Activated naive CD8-positive, alpha-beta T cell treated with anti-CD3 and anti-CD28 coated beads, Interleukin-2, amount 50 U/mL, for 16 hours (primary cell): ENCODE measurements around the gene PTPN21.
A peak's percentile ranks its signal among the peaks of the same experiment; 100 is the strongest.

Experiments used
- DNase-seq: peaks from one replicate; pipeline ENCODE4 v3.0.0-alpha.2; 2020; ENCODE audit warnings: low read depth, low spot score

The PTPN21 gene

DNA sequence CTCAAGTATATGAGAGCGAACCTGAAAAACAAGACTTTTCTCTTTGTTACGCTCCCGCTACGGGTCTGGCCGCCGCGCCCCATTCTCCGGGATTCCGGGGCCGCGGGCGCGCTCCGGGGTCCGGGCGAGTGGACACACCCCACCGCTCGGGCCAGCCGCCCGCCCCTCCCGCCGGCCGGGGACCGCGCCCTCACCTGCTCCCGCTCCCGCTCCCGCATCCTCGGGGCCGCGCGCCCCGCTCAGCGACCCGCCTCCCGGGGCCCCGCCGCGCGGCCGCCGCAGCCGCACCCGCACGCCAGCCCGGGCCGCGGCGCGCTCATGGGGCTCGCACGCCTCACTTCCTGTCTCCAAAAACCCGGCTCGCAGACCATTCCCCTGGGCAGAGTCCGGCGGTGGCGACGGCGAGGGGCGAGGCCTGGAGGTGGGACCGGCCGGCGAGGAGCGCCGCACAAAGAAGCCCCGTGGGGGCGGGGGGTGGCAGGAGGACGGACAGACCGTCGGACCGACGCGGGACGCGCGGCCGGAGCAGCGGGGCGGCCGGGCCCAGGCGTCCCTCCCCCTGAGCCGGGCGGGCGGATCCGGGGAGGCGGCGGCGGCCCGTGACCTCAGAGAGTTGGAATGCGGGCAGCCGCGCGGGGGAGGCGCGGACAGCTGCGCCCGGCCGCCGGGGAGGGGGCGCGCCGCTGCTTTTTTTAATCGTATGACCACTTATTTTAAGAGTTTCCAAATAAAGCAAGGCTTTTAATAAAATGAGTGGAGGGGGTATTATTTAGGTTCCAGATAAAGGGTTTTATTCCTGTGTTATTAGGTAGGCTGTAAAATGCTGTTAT lies at the start of gene PTPN21:
Gene PTPN21, minus strand, starts transcription at position 551 of the 830 bp plus-strand sequence. CDS start 4,590 bp downstream, outside the sequence.
- DNase-seq, result no peak

DNA sequence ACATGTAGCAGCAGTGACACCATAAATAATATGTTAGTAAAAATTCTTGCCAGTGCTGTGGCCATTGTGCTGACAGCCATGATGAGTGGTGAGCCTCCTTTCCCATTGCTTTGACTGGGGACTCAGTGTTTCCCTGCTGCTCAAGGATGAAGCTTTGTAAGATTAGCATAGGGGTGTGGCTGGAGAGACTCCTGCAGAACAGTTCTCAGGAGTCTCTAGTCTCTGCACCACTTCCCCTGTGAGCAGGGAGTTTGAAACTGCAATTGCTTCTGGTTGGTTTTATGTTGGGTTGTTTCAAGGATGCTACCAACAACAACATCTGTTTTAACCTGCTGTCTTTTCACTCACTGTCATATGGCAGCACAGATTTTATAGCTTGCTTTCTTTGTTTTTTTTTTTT lies 49.4 kb upstream of the PTPN21 start:
- no peak for DNase-seq

GRCh38 chr14:88599761-88600439 lies 45.1 kb upstream of the PTPN21 start:
- DNase-seq, result no peak

DNA sequence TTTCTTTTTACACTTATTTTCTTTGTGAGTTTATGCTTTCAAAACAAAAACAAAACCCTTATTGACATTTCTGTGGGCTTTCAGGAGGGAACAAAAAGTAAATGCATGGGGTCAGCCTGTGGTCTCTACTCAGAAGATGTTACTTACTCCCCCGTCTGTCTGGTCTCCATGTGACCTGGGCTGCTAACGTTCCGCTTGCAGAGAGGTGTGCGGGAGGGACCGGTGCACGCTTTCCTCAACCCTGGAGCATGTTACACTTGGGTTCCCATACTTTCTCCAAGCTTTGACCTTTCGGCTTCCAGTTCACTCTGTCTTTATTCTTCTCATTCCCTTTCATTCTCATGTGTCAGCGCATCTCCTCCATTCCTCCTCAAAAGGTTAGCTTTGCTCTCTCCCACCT lies 44.5 kb upstream of the PTPN21 start:
- DNase-seq, result no peak

DNA sequence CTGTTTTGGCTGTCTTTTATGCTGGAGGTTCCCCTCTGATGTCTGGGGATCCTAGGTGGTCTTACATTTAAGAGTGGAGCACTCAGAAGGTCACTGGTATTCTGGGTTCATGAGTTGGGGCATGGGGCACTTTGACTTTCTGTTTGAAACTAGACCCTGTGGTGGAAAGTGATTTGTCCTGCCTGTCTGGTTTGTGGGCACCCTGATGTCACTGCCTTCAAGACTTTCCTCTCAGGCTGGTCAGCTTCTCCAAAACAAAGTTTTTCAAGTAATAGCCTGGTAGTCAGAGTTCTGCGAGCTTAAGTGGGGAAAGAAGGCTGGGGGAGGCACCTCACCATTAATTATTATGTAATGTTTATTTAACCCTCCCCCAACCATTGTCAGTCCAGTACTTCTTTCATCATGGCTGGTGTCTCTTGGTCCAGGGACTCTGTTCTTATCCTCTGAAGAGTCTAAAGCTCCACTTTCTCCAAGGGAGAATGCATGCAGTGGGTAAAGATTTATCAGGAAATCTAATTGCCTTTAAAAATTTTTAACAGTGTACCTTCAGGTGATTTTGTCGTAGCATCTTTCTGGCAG lies 43.4 kb upstream of the PTPN21 start:
- no peak for DNase-seq

- DNase-seq, result no peak
These were observed 42.8 kb upstream of the PTPN21 start for GRCh38 chr14:88597601-88598000.

DNA sequence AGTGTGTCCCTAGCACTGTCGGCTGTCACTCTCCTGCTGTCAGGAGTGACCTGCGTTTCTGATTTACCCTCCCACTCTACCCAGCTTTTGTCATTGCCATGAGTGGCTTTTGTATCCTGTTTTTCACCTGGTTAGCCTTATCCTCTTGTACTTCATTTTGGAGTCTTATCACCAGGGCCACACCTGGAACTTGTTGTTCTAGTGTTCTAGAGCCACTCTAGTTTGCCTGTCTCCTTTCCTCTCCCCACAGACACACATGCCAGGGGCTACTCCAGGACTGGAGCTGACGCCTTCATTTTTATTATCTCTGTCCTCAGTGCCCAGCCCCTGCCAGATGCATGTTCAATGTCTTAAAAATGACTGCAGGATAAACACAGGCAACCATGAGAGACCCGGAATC lies 42.2 kb upstream of the PTPN21 start:
- no peak for DNase-seq

GRCh38 chr14:88592031-88592430 lies 37.2 kb upstream of the PTPN21 start:
- no peak for DNase-seq

GRCh38 chr14:88590173-88590572 lies 35.4 kb upstream of the PTPN21 start:
- DNase-seq, result no peak

DNA sequence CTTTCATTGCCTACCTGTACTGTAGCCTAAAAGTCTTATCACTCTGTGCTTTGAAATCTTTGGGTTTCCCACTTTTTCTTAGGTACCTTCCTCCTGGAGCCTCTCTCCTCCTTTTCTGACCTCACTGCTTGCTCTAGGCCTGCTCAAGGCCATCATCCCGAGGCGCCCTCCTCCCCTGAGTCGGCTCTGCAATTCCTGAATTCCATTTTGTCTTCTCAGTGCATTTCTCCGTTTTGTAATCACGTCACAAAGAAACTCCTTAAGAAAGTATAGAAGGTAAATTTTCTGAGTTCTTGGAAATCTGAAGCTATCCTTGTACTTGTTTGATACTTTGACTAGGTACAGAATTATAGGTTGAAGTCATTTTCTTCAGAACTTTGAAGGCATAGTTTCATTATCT lies 33.3 kb upstream of the PTPN21 start:
- DNase-seq, result no peak

- DNase-seq, result no peak
These were observed 29.6 kb upstream of the PTPN21 start for GRCh38 chr14:88584451-88584850.

DNA sequence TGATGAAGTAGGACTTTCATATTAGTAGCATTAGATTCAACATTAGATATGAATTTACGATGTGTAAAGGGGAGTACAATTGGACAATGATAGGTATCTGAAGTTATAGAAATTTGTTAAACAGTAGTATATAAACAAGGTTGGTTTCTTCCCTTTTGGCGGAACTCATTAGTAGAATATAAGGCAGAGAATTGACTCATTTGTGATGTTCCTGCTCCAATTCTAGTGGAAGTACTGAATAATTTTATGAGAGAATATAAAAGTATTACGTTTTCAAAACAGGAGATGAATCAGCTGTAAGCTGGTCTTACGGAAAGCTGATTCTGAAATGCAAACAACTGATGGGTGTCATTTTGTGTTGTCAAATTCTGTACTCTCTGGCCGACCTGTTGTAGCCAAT lies 21.4 kb upstream of the PTPN21 start:
- no peak for DNase-seq

DNA sequence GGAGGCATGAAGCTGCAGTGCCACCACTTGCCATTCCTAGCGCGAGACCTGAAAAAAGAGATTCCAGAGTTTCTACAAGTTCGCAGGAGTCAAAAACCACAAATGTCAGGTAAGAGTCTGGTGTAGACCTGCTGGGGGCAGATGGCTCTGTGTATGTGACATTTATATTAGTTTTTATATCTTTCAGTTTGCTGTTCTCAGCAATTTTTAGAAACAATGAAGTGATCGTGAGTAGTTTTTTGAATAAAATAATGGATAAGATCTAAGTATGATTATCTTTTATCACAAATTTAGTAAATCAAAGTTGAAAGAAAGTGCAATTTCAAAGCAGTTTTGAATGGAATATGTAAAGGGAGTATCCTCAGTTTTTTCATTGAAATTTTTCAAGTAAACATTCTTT lies 17.3 kb upstream of the PTPN21 start:
- DNase-seq, result no peak

DNA sequence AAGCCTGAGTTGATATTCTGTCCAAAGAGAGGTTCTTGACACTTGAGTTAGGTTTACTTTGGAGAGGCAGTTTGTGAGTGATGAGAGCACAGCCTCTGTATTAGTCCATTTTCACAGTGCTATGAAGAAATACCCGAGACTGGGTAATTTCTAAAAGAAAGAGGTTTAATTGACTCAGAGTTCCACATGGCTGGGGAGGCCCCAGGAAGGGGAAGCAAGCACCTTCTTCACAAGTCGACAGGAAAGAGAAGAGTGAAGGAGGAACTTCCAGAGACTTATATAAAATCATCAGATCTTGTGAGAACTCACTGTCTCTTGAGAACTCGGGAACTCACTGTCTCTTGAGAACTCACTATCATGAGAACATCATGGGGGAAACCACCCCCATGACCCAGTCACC lies 13.4 kb upstream of the PTPN21 start:
- no peak for DNase-seq

DNA sequence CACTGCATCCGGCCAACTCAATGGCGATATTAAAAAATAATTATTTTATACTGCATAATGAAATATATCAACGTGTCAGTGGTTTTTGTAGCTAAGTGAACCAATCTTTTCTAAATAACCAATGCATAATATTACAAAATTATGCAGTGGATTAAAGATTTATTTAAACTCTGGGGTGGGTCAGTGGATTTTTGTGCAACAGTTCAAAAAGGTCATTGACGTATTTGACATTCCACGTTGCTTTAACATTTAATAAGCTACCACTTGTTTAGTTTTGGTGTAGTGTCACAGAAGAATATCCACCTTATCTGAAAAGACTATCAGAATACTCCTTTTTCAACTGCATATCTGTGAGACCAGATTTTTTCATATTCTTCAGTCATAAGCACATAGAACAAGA lies 10.6 kb upstream of the PTPN21 start:
- no peak for DNase-seq

DNA sequence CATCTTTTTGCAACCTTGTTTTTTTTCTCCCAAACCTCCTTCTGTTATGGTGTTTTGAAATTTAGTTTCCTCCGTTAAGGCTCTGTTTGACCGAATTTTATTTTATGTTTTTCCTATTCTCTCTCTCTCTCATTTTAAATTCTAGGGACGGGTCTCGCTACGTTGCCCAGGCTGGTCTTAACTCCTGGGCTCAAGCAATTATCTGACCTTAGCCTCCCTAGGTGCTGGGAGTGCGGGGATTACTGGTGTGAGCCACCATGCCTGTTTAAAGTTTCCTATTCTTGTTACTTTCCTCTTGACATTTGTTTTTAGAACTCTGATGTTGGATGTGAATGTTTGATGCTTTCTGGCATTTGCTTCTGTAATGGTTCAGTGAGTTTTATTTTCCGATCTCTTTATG lies 9.0 kb upstream of the PTPN21 start:
- no peak for DNase-seq

GRCh38 chr14:88562831-88563686 lies 8.3 kb upstream of the PTPN21 start, which contains the start of gene ZC3H14:
TSS of gene ZC3H14 (plus strand) at chr14:88563037. CDS start at chr14:88563134, 97 bp downstream.
- DNase-seq, result peak; percentile 76

DNA sequence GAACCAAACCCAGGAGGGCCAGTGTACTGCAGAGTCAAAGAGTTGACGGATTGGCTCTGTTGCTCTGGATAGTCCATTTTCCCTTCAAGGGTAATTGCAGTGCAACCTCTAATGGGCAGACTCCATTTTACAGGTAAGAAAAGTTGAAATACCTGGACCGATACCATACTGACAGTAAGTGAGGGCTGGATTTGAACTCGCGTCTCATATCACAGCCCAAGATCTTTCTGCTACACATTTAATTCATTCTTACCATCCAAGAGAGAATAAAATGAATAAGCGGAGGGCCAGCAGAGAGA lies 7.7 kb upstream of the PTPN21 start:
- DNase-seq, result no peak

DNA sequence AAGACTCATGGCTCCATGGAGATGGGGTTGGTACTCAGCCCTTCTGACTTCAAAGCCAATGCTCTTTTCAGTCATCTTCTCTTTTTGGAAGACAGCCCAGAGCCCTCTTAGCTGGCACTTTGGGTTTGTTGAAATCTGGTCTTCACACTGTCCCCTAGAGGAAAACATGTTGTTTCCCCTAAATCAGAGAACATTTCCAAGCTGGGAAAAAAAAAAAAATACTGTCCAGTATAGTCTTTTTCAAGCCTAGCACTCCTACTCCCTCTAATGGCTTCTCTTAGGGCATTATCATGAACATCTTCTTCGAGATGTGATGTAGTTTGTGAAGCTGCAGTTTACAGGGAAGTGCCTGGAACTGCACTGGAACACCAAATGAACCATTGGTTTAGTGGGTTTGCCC lies 5.0 kb upstream of the PTPN21 start:
- no peak for DNase-seq

DNA sequence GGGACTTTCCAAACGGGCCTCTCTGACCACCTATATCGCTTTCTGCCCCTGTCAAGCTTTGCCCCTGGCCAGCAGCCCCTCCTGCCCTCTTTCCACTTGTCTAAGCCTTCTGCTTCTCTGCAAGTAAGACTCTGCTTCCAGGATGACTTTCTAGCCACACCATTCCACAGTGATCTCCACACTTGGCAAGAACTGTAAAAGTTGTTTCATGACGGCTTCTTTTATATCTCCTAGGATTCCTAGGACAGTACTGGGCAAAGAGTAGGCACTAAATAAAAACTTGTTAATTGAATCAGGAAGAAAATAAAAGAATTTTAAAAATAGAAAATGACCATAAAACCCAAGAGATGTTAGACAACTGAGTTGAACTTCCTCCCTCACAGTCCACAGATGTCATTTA lies 1.8 kb upstream of the PTPN21 start:
- no peak for DNase-seq

GRCh38 chr14:88553886-88554456 lies 836 bp downstream of the PTPN21 start:
- DNase-seq, result no peak

DNA sequence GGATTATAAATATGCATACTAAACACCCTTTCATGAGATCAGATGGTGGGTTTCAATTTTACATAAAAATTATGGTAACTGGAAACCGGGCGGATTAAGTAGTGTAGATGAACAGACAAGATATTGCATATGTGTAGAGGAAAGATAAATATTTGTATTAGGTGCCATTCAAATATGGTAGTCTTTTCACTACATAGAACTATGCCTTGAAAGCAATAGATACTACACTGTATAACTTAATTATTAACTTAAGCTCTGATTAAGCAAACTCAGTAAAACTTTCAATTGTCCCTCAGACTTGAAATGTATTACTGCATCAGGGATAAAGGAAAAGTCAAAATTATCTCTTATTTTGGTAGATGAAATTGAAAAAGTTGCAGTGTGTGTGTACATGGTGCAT lies 1.9 kb downstream of the PTPN21 start:
- DNase-seq, result no peak
